GM06990 (cell line): ENCODE results near the gene VWA1.
"Not testable (repeated sequence)": the region's sequence is repeated elsewhere in the genome, so short reads cannot be mapped to it uniquely, and the experiment has no call there.

Experiments
- DNase-seq: peaks from one replicate; pipeline ENCODE4 v3.0.0-alpha.2; 2011; ENCODE audit not compliant: insufficient read length; ENCODE audit errors: extremely low read depth
- H3K27me3 ChIP-seq: replicated peaks from 2 replicates; pipeline ENCODE4 v1.6.0; 2011; ENCODE audit warnings: low read length; ENCODE audit not compliant: control insufficient read depth, insufficient read depth
- H3K36me3 ChIP-seq: 2 replicates; pipeline ENCODE4 v1.5.1; 2011; ENCODE audit warnings: low read length; ENCODE audit not compliant: control insufficient read depth, insufficient read depth
- H3K4me3 ChIP-seq: replicated peaks from 2 replicates; pipeline ENCODE4 v1.5.1; 2011; ENCODE audit warnings: low read depth, mild to moderate bottlenecking, control low read depth, low read length
- TF ChIP-seq, protein P1 (sequence below): IDR thresholded peaks from 2 replicates; pipeline ENCODE4 v1.5.1; 2011; ENCODE audit warnings: low read length, control low read depth, mild to moderate bottlenecking, inconsistent platforms; ENCODE audit not compliant: insufficient read depth, poor library complexity, severe bottlenecking

Gene VWA1

DNA sequence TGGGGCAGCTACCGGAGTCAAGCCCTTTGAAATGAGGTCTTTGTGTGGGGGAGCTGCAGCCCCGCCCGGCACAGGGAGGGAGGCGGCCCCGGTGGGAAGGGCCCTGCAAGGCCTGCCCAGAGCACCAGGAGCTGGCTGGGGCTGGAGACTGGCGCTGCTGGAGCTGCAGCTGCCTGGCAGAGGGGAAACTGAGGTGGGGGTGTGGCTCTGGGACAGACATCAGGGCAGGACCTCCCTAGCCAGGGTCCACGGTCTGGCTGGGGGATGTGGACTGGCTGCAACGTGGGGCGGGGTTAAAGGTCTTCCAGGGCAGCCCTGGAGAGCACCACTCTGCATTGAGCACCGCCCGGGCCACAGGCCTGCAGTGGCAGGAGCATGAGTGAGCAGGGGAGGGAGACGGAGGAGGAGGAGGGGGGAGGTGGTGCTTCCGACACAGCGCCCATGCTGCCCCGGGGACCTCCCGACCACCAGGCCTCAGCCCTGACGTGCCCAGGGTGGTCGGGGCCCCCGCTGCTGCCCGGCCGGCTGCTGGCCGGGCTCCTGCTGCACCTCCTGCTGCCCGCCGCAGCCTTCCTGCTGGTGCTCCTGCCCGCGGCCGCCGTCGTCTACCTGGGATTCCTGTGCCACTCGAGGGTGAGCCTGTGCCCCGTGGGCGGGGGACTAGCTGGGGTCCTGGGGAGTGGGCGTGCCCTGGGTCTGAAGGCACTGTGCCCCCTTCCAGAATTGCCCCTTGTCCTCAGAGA lies 9.6 kb upstream of the VWA1 start:
- no peak for DNase-seq
- H3K36me3 ChIP-seq: no peaks in the 10 kb centered on the region
- H3K4me3 ChIP-seq: no peak overlapping the region

DNA sequence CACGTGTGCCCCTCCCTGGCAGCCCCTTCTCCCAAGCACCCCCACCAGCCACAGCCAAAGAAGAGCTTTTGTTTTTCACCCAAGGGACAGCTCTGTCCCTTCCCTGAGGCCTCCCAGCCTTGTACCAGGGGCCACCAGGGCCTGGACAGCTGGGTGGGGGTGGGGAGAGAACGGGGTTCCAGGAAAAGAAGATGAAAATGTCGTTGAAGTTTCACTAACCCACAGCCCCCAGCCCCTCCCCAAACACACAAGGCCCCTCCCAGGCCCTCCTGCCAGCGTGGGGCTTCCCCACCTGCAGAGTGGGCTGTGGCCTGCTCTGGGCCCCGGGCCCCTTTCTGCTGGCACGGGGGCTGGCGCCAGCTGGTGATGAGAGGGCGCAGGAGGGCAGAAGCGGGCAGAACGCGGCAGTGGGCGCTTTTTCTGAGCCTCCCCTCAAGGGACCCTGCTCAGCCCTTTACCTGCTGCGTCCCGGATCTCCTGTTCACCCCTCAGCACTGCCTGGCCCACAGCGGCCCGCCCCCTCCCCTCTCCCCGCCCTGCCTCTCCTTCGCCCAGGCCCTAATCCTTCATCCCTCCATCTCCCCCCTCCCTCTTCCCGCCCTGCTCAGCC lies 8.9 kb upstream of the VWA1 start:
- Histone ChIP-seq H3K4me3 (no peak overlapping the region), H3K36me3 (no peaks in the 10 kb centered on the region), H3K27me3 (no peaks in the 10 kb centered on the region)
- no peak for DNase-seq
- TF ChIP-seq, protein P1, sequence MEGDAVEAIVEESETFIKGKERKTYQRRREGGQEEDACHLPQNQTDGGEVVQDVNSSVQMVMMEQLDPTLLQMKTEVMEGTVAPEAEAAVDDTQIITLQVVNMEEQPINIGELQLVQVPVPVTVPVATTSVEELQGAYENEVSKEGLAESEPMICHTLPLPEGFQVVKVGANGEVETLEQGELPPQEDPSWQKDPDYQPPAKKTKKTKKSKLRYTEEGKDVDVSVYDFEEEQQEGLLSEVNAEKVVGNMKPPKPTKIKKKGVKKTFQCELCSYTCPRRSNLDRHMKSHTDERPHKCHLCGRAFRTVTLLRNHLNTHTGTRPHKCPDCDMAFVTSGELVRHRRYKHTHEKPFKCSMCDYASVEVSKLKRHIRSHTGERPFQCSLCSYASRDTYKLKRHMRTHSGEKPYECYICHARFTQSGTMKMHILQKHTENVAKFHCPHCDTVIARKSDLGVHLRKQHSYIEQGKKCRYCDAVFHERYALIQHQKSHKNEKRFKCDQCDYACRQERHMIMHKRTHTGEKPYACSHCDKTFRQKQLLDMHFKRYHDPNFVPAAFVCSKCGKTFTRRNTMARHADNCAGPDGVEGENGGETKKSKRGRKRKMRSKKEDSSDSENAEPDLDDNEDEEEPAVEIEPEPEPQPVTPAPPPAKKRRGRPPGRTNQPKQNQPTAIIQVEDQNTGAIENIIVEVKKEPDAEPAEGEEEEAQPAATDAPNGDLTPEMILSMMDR: no peak

More for the DNA sequence above, 9.6 kb upstream of the VWA1 start:
- TF ChIP-seq, protein P1: no peak
- H3K27me3 ChIP-seq: no peaks in the 10 kb centered on the region

DNA sequence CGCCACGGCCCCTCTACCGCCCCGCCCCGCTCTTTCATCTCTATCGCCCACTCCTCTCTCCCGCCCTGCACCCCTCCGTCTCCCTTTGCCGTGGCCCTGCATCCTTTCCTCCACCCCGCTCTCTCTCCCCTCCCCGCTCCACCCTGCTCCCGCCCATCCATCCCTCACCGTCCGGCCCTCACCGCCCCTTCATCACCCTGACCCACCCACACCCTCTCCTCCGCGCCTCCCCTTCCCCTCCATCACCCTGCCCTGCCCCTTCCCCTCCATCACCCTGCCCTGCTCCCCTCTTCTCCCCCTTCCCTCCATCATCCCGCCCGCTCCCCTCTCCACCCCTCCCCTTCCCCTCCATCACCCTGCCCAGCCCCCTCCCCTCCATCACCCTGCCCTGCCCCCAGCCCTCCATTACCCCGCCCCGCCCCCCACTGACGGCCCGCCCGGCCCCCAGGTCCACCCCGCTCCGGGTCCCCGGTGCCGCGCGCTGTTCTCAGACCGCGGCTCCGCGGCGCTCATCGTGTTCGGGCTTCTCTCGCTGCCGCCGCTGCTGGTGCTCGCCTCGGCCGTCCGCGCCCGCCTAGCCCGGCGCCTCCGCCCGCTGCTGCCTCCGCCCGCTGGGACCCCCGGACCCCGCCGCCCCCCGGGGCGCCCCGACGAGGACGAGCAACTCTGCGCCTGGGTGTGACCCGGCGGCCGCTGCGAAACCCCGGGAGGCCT lies 8.2 kb upstream of the VWA1 start:
- no peak for DNase-seq
- Histone ChIP-seq H3K27me3 (no peaks in the 10 kb centered on the region), H3K4me3 (no peak overlapping the region), H3K36me3 (no peaks in the 10 kb centered on the region)
- TF ChIP-seq, protein P1: no peak

DNA sequence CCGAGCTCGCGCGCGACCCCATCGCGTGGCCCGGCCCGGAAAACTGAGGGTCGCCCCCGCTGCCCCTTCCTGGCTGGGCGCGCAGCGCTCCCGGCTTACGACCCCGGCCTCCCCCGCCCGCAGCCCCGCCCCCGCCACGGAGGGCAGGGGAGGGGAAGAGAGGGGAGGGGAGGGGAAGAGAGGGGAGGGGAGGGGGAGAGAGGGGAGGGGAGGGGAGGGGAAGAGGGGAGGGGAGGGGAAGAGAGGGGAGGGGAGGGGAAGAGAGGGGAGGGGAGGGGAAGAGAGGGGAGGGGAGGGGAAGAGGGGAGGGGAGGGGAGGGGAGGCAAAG lies 7.7 kb upstream of the VWA1 start:
- no peaks in the 10 kb centered on the region for H3K27me3 ChIP-seq
- no peak for DNase-seq
- no peaks in the 10 kb centered on the region for H3K36me3 ChIP-seq
- no peak overlapping the region for H3K4me3 ChIP-seq
- TF ChIP-seq, protein P1: no peak

DNA sequence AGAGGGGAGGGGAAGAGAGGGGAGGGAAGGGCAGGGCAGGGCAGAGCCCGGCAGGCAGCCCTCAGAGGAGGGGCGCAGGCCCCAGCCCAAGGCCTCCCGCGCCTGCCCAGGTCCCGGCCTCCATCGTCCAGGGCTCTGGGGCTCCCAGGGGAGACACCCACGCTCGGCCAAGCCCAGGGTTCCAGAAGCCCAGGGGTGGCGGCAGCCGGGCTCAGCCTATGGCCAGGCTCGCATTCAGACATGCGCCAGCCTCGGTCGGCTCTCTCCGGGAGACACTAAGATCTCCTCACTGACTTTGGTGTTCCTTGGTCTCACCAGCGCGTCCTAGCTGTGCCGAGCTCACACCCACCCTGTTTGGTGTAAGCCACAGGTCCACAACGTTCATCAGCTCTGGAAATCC lies 7.3 kb upstream of the VWA1 start:
- Histone ChIP-seq H3K4me3 (no peak overlapping the region), H3K36me3 (no peaks in the 10 kb centered on the region), H3K27me3 (no peaks in the 10 kb centered on the region)
- DNase-seq: no peak
- TF ChIP-seq, protein P1: no peak

DNA sequence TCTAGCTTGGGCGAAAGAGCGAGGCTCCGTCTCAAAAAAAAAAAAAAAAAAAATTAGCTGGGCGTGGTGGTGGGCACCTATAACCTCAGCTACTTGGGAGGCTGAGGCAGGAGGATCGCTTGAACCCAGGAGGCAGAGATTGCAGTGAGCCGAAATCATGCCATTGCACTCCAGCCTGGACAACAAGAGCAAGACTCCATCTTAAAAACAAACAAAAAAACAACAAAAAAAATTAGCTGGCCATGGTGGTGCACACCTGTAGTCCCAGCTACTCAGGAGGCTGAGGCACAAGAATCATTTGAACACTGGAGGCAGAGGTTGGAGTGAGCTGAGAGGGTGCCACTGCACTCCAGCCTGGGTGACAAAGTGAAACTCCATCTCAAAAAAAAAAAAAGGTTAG lies 6.5 kb upstream of the VWA1 start:
- DNase-seq, H3K4me3 ChIP-seq, H3K27me3 ChIP-seq, H3K36me3 ChIP-seq: not testable (repeated sequence)
